HepG2 (cell line): ENCODE data around the gene ZNF546. TPM values are rescaled to one million over a fixed set of nuclear protein-coding genes. Genes with fewer than 3 reads are reported as not detected.
A peak's percentile ranks its signal among the peaks of the same experiment; 100 is the strongest.

Source experiments
- ATF5 ChIP-seq: sonication (generic); formaldehyde crosslinking; IDR thresholded peaks from 2 replicates; pipeline ENCODE4 v1.4.0; 2020; ENCODE audit warnings: mild to moderate bottlenecking, low read depth, missing genetic modification reagents
- HMGA1 ChIP-seq: sonication (generic); formaldehyde crosslinking; conservative IDR thresholded peaks from 2 replicates; pipeline ENCODE4 v1.4.0; 2020; ENCODE audit warnings: missing genetic modification reagents
- IKZF5 ChIP-seq: IDR thresholded peaks from 2 replicates; pipeline ENCODE4 v1.6.1; 2018; ENCODE audit warnings: missing genetic modification reagents, mild to moderate bottlenecking, missing compliant biosample characterization
- KAT2B ChIP-seq: fragments of 150-350 bp; IDR thresholded peaks from 2 replicates; pipeline ENCODE4 v1.6.1; 2014; ENCODE audit warnings: low read depth, low read length, borderline replicate concordance
- KIAA2018 ChIP-seq: sonication (generic); formaldehyde crosslinking; IDR thresholded peaks from 2 replicates; pipeline ENCODE4 v1.5.0; 2020; ENCODE audit warnings: mild to moderate bottlenecking, missing genetic modification reagents, borderline replicate concordance
- MAX ChIP-seq: IDR thresholded peaks from 2 replicates; pipeline ENCODE4 v1.6.1; 2012; ENCODE audit warnings: inconsistent platforms
- RFX3 ChIP-seq: IDR thresholded peaks from 2 replicates; pipeline ENCODE4 v1.6.1; 2016; ENCODE audit warnings: missing biosample characterization, missing genetic modification reagents
- ZBTB46 ChIP-seq: sonication (generic); formaldehyde crosslinking; IDR thresholded peaks from 2 replicates; pipeline ENCODE4 v1.4.0; 2020; ENCODE audit warnings: mild to moderate bottlenecking, missing genetic modification reagents, borderline replicate concordance
- ZNF138 ChIP-seq: sonication (generic); formaldehyde crosslinking; IDR thresholded peaks from 2 replicates; pipeline ENCODE4 v1.5.0; 2020; ENCODE audit warnings: mild to moderate bottlenecking, low read depth, missing genetic modification reagents
- ZNF557 ChIP-seq: sonication (generic); formaldehyde crosslinking; IDR thresholded peaks from 2 replicates; pipeline ENCODE4 v1.4.0; 2020; ENCODE audit warnings: missing genetic modification reagents
- ZNF746 ChIP-seq: sonication (generic); formaldehyde crosslinking; IDR thresholded peaks from 2 replicates; pipeline ENCODE4 v1.8.0; 2022; ENCODE audit warnings: mild to moderate bottlenecking, missing genetic modification reagents
- ZNF816 ChIP-seq: sonication (generic); formaldehyde crosslinking; IDR thresholded peaks from 2 replicates; pipeline ENCODE4 v1.8.0; 2022; ENCODE audit warnings: missing genetic modification reagents, mild to moderate bottlenecking, borderline replicate concordance
- ZZZ3 ChIP-seq: sonication (generic); formaldehyde crosslinking; IDR thresholded peaks from 2 replicates; pipeline ENCODE4 v1.4.0; 2020; ENCODE audit warnings: missing genetic modification reagents, mild to moderate bottlenecking, borderline replicate concordance
- polyA plus RNA-seq, 8 experiments: library from polyadenylated mRNA; depleted of rRNA in 3 of 8; stranded (reverse) in 7 of 8; unstranded in 1 of 8; fragments of >200 nt; fragmentation: Illumina TruSeq in 4 of 8; extraction: Trizol in 4 of 8; gene quantifications; 2 replicates each; pipeline versions ENCODE4 v1.2.1 to v1.2.3, GENCODE V29; 2011 to 2016; ENCODE audit warnings: low read depth in 4 of 8, missing spikeins in 1 of 8, mixed read lengths in 1 of 8; ENCODE audit not compliant: insufficient read depth in 1 of 8
- total RNA-seq, 5 experiments: library from RNA; depleted of rRNA; stranded (reverse); fragments of >200 nt; fragmentation: Illumina TruSeq; extraction: Trizol; gene quantifications; 2 replicates each; pipeline ENCODE4 v1.2.3, GENCODE V29; 2016; ENCODE audit warnings: low read depth in 1 of 5
- TF ChIP-seq, protein P1 (sequence below): sonication (generic); formaldehyde crosslinking; IDR thresholded peaks from 2 replicates; pipeline ENCODE4 v1.5.1; 2020; ENCODE audit warnings: missing genetic modification reagents, mild to moderate bottlenecking, borderline replicate concordance

The ZNF546 gene
- total and polyA plus RNA-seq, 2 of the 13 experiments (the other 11 are each of a cell fraction or from before 2014, with no cell fraction given) = 2.2 to 4.1 TPM

- TF ChIP-seq KIAA2018 (CRISPR knock-in tag) (peak; percentile 81; the same call in 1 of the 2 replicates), ZNF557 (peak; percentile 89; the same call in 1 of the 2 replicates), KAT2B (no peak), ZNF746 (CRISPR knock-in tag) (no peak), HMGA1 (CRISPR knock-in tag) (no peak), ZNF138 (0 out of 2 replicates have a peak, but pooled peaks have one; percentile 42), MAX (peak; percentile 94), ATF5 (CRISPR knock-in tag) (0 out of 2 replicates have a peak, but pooled peaks have one; percentile 54), IKZF5 (CRISPR knock-in tag) (no peak), ZZZ3 (no peak; the same call in 1 of the 2 replicates), ZNF816 (CRISPR knock-in tag) (no peak; the same call in 1 of the 2 replicates), RFX3 (CRISPR knock-in tag) (no peak), ZBTB46 (CRISPR knock-in tag) (no peak)
- TF ChIP-seq, protein P1, sequence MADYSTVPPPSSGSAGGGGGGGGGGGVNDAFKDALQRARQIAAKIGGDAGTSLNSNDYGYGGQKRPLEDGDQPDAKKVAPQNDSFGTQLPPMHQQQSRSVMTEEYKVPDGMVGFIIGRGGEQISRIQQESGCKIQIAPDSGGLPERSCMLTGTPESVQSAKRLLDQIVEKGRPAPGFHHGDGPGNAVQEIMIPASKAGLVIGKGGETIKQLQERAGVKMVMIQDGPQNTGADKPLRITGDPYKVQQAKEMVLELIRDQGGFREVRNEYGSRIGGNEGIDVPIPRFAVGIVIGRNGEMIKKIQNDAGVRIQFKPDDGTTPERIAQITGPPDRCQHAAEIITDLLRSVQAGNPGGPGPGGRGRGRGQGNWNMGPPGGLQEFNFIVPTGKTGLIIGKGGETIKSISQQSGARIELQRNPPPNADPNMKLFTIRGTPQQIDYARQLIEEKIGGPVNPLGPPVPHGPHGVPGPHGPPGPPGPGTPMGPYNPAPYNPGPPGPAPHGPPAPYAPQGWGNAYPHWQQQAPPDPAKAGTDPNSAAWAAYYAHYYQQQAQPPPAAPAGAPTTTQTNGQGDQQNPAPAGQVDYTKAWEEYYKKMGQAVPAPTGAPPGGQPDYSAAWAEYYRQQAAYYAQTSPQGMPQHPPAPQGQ = no peak
Measured at GRCh38 chr19:39970675-39971379, 26.0 kb upstream of the ZNF546 start, which contains the start of gene PSMC4 (continued).
